ENCODE data around the gene RNF152. TPM values are rescaled to one million over a fixed set of nuclear protein-coding genes. Genes with fewer than 3 reads are reported as not detected.

Gene RNF152
- total and polyA plus RNA-seq, 2 donors (not counting 3 experiments of a cell fraction or from before 2014, with no cell fraction given): 20.8 to 27.5 TPM

DNA sequence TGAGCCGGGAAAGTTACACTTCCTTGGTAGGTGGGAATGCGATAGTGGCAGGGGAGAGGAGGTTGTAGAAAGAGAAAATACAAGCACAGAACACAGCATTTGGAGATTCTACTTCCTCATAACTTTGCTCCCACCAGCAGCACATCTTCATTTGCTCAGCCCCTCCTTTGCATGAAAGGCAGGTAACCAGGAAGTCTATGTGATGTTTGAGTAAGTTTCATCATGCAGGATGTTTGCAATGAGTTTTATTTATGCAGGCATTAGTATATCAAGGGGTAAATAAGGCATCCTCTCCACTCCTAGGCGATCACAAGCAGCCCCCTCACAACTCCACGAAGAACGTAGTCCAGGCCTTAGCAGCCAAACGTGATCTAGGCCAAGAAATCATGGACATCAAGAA lies 5.0 kb downstream of the RNF152 start:
- Histone ChIP-seq H2AFZ (ENCODE audit: low read depth, low read length) (no peak overlapping the region), H3K79me2 (ENCODE audit: control insufficient read depth, insufficient read depth, low read length) (peaks cover 80% of the 10 kb centered on the region), H3K4me2 (ENCODE audit: insufficient read depth, low read length) (no peak overlapping the region), H3K9me3 (replicated peaks; ENCODE audit: control insufficient read depth, insufficient read depth, low read length) (no peaks in the 10 kb centered on the region), H3K4me1 (ENCODE audit: control insufficient read depth, extremely low read depth, insufficient read depth, low read length) (peaks cover 19% of the 10 kb centered on the region), H3K4me3 (replicated peaks in 1 of 3; ENCODE audit: insufficient read depth in 1 of 3, low read depth in 1 of 3, low read length in 3 of 3) (no peak overlapping the region), H3K9ac (replicated peaks; ENCODE audit: extremely low read depth, insufficient read depth, low read length) (no peak overlapping the region), H3K27ac (ENCODE audit: insufficient read depth, low read depth, low read length) (no peak overlapping the region), H3K9me1 (replicated peaks; ENCODE audit: control insufficient read depth, extremely low read depth, insufficient read depth, low read length) (no peaks in the 10 kb centered on the region), H3K36me3 (ENCODE audit: control insufficient read depth in 2 of 2, extremely low read depth in 1 of 2, insufficient read depth in 2 of 2, low read length in 2 of 2) (peaks cover 13 to 18% of the 10 kb centered on the region in 2 experiments), H4K20me1 (replicated peaks; ENCODE audit: control insufficient read depth, extremely low read depth, insufficient read depth, low read length) (no peaks in the 10 kb centered on the region), H3K27me3 (ENCODE audit: control insufficient read depth in 2 of 2, insufficient read depth in 2 of 2, low read length in 2 of 2) (no peaks in the 10 kb centered on the region)
- no peak for DNase-seq (ENCODE audit: low read depth, low spot score)
- FAIRE-seq: no peak
- intact Hi-C loops (cut with micrococcal nuclease): no loop called here
- TF ChIP-seq MYC (IDR thresholded peaks at IDR 0.05; ENCODE audit: low read depth, low read length) (no peak), JUN (IDR thresholded peaks at IDR 0.05; ENCODE audit: borderline replicate concordance, insufficient read depth, insufficient read length, low read depth) (no peak), GATA2 (IDR thresholded peaks at IDR 0.05; ENCODE audit: insufficient read depth, insufficient read length, low read depth, low read length) (no peak), POLR2A (IDR thresholded peaks at IDR 0.05; ENCODE audit: low read depth, low read length) (no peak), POLR2AphosphoS5 (IDR thresholded peaks at IDR 0.05; ENCODE audit: insufficient read depth, low read depth, low read length) (no peak), FOS (IDR thresholded peaks at IDR 0.05; ENCODE audit: borderline replicate concordance, insufficient read depth, low read length) (no peak), EZH2 (IDR thresholded peaks at IDR 0.05; ENCODE audit: borderline replicate concordance, low read depth, low read length, severe bottlenecking) (no peak)
- TF ChIP-seq, protein P1, sequence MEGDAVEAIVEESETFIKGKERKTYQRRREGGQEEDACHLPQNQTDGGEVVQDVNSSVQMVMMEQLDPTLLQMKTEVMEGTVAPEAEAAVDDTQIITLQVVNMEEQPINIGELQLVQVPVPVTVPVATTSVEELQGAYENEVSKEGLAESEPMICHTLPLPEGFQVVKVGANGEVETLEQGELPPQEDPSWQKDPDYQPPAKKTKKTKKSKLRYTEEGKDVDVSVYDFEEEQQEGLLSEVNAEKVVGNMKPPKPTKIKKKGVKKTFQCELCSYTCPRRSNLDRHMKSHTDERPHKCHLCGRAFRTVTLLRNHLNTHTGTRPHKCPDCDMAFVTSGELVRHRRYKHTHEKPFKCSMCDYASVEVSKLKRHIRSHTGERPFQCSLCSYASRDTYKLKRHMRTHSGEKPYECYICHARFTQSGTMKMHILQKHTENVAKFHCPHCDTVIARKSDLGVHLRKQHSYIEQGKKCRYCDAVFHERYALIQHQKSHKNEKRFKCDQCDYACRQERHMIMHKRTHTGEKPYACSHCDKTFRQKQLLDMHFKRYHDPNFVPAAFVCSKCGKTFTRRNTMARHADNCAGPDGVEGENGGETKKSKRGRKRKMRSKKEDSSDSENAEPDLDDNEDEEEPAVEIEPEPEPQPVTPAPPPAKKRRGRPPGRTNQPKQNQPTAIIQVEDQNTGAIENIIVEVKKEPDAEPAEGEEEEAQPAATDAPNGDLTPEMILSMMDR (IDR thresholded peaks at IDR 0.05; ENCODE audit: extremely low read depth in 1 of 2, insufficient read depth in 1 of 2, low read depth in 1 of 2, low read length in 2 of 2): no peak
- TF ChIP-seq, protein P2, sequence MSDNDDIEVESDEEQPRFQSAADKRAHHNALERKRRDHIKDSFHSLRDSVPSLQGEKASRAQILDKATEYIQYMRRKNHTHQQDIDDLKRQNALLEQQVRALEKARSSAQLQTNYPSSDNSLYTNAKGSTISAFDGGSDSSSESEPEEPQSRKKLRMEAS (IDR thresholded peaks at IDR 0.05; ENCODE audit: insufficient read depth, insufficient read length): no peak
- dilution Hi-C loops (cut with MboI; ENCODE audit: extremely low pct_ligation_motif_present, low sequenced_read_pairs): no loop called here
- ChIA-PET POLR2A (no interaction called here), CTCF (no interaction called here)
- no TSS peak for BruUV-seq (replicated peaks)
